Mucosa of stomach (tissue), 1 donor: Measurements from ENCODE around the gene LARGE1.

Experiments
- H3K27me3 ChIP-seq: one replicate; pipeline ENCODE4 v1.7.0; 2013; ENCODE audit warnings: mild to moderate bottlenecking, low read length; ENCODE audit not compliant: control insufficient read depth, insufficient read depth
- H3K36me3 ChIP-seq: one replicate; pipeline ENCODE4 v1.7.0; 2013; ENCODE audit warnings: low read length; ENCODE audit not compliant: control insufficient read depth, insufficient read depth
- H3K4me1 ChIP-seq: one replicate; pipeline ENCODE4 v1.7.0; 2013; ENCODE audit warnings: mild to moderate bottlenecking, low read length; ENCODE audit not compliant: control insufficient read depth, insufficient read depth
- H3K4me3 ChIP-seq: one replicate; pipeline ENCODE4 v1.7.0; 2013; ENCODE audit warnings: low read length
- H3K9ac ChIP-seq: one replicate; pipeline ENCODE4 v1.7.0; 2013; ENCODE audit warnings: mild to moderate bottlenecking, low read length, moderate library complexity
- H3K9me3 ChIP-seq: one replicate; pipeline ENCODE4 v1.7.0; 2013; ENCODE audit warnings: mild to moderate bottlenecking, low read length, moderate library complexity; ENCODE audit not compliant: control insufficient read depth
- donor health status: Pancreatic carcinoma.

The LARGE1 gene

DNA sequence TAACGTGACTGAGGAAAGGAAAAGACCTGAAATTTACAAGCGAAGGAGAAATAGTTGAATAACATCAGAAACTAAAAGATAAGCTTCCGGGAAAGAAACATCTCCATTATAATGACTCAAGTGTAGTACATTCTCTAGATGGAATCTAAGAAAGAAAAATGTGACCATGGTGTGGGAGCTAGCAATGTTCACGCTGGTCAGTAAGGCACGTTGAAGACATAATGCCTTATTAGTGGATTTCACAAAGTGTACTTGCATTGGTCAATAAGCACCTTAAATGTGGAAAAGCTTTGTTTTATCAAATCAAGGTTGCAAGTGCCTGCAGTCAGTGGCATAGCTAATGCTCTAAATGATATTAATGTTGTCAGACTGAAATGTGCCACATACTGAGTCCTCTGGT lies 2.8 kb upstream of the LARGE1 start:
- no peaks in the 10 kb centered on the region for H3K27me3 ChIP-seq
- H3K4me1 ChIP-seq, result peaks cover 11% of the 10 kb centered on the region
- H3K9ac ChIP-seq, result peak overlapping the region; percentile 54
- H3K9me3 ChIP-seq, result no peaks in the 10 kb centered on the region
- H3K4me3 ChIP-seq, result no peak overlapping the region
- H3K36me3 ChIP-seq, result no peaks in the 10 kb centered on the region

DNA sequence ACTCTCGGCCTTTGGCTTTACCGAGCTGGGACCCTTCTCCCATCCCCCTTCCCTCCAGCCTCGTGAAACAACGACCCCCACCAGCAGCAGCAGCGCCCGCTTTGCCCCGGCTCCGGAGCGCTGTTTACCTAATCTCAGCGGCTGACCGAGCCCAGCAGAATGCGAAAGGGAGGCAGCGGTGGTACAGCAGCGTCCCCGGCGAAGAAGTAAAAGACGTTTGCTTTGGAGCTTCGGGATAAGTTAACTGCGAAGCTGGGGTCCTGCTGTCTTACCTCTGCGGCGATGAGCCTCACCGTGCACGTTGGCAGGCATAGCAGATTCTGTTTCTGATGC lies 2.0 kb upstream of the LARGE1 start:
- H3K4me1 ChIP-seq, result peaks cover 11% of the 10 kb centered on the region
- peak overlapping the region; percentile 54 for H3K9ac ChIP-seq
- no peaks in the 10 kb centered on the region for H3K9me3 ChIP-seq
- no peaks in the 10 kb centered on the region for H3K36me3 ChIP-seq
- H3K27me3 ChIP-seq, result no peaks in the 10 kb centered on the region
- no peak overlapping the region for H3K4me3 ChIP-seq

DNA sequence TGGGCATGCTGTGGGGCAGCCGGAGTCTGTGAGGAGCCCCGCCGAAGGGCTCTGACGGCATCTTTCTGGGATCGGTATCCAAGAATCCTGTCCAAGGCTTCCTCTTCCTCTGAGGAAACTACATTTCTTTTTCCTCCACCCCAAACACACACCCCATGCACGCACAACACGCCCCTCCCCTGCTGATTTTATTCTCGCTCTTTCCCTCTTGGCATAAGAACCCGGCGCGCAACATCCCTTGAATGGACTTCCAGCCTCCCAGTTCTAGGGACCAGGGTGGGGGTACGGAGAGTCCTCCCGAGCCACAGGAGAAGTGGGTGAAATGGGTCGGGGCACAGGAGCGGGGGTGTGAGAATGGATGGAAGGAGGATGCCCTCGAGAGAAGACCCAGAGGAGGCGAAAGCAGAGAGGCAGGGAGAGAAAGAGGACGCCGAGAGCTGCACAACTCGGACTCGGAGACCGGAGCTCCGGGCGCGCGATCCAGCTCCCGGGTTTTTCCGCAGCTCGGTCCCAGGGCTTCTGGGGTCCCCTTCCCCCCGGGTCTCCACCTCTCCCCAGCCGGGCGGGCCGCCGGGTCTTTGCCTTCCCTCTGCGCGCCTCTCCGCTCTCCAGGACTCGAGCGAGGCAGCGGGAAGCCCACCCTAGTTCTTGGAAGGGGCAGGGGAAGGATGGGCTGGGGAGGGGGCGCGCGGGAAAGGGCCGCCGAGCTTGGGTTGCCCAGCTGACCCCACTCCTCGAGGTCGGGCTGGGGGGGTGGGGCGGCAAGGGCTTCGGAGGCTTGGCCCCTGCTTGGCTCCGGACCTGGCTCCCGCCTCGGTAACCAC lies 1.5 kb upstream of the LARGE1 start:
- H3K4me3 ChIP-seq, result peak overlapping the region; percentile 75
- no peaks in the 10 kb centered on the region for H3K36me3 ChIP-seq
- no peaks in the 10 kb centered on the region for H3K9me3 ChIP-seq
- no peaks in the 10 kb centered on the region for H3K27me3 ChIP-seq
- H3K9ac ChIP-seq, result peak overlapping the region; percentile 54
- peaks cover 11% of the 10 kb centered on the region for H3K4me1 ChIP-seq

DNA sequence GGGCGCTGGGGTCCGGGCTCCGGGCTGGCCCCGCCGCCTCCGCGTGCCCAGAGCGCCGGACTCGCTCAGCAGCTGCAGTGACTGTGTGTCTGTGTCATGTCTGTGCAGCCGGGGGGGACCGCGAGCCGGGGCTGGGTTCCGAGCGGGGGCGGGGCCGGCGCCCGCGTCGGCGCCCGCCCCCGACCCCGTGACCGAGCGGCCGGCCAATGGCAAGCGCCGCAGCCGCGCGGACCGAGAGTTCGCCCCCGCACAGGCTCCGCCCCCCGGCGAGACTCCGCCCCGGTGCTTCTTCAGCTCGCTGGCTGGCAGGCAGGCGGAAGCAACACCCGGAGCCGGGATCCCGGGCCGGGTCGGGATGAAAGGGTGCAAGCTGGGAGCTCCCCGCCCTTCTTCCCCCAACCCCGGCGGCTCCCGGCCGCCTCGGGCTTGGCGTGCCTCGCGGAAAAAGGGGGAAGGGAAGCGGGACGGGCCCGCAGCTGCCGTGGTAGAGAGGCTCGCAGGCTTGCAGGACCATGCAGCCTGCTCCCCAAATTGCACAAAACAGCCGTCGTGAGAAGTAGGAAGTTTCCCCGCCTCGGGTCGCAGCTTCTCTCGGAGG lies 750 bp upstream of the LARGE1 start:
- Histone ChIP-seq H3K9me3 (no peaks in the 10 kb centered on the region), H3K36me3 (no peaks in the 10 kb centered on the region), H3K27me3 (no peaks in the 10 kb centered on the region), H3K9ac (peak overlapping the region; percentile 36), H3K4me3 (peak overlapping the region; percentile 75), H3K4me1 (peaks cover 11% of the 10 kb centered on the region)

DNA sequence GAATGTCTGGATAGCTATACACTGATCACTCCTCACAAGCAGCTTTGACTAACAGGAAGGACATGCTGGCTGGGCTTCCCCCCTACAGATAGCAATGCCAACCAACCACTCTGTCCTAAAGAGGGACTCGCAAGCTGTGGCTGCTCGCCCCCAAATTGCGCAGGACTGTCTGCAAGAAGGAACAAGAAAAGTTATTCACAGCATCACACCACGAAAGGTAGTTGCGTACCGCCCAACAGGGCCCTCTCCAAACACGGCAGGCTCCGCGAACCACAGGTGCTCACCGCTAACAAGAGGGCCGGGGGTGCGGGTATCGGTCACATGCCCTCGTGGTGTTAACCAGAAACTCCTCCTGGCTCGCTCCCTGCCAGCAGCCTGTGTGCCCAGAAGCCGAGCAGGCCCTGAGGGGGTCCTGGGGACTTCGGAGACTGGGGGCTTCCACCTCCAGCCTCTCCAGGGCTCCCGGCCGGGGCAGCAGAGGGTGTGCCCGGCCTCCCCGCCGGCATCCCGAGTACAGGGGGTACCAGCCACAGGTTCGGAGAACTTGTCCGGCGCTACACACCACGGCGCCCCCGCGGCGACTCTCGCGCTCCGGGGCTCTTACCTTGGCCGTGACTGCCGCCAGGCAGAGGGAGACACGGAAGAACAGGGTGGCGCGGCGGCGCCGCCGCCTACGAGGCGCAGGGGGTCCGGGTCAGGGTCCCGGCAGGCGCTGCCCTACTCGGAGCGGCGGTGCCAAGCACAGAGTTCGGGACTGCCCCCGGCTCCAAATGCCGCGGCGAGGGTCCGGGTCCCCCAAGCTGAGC lies 682 bp downstream of the LARGE1 start:
- H3K27me3 ChIP-seq, result no peaks in the 10 kb centered on the region
- H3K9me3 ChIP-seq, result no peaks in the 10 kb centered on the region
- peaks cover 17% of the 10 kb centered on the region for H3K4me1 ChIP-seq
- peak overlapping the region; percentile 6 for H3K4me3 ChIP-seq
- H3K9ac ChIP-seq, result peak overlapping the region; percentile 74
- no peaks in the 10 kb centered on the region for H3K36me3 ChIP-seq

DNA sequence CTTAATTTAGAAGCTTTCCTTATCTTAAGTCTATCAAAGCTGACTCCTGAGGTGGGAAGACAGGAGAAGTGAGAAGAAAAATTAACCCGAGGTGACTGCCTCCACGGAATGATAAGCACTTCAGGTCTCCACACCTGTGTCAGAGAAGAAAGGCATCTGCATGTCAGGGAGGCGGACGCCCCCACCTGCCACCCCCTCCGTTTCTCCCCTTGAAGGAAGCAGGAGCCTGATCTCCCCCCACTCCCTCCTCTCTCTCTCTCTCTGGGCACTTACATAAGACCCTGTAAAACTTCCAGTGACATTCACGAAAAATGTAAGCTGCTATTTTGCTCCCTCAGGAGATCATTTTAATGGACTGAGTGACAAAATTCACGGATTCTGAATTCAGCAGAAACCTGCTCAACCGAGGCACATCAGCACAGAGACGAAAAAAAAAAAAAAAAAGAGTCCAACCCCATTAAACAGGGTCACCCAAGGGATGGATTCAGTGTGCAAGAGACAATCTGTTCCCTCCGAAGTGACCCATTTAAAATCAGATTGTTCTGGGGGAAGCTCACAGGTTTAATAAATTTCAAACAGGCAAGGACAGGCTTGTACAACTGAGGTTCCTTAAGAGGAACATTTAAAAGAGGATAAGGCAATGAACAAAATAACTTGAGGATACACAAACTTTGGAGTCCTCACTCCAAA lies 1.5 kb downstream of the LARGE1 start:
- Histone ChIP-seq H3K4me3 (peak overlapping the region; percentile 6), H3K9ac (peak overlapping the region; percentile 74), H3K27me3 (no peaks in the 10 kb centered on the region), H3K9me3 (no peaks in the 10 kb centered on the region), H3K36me3 (no peaks in the 10 kb centered on the region), H3K4me1 (peaks cover 17% of the 10 kb centered on the region)

DNA sequence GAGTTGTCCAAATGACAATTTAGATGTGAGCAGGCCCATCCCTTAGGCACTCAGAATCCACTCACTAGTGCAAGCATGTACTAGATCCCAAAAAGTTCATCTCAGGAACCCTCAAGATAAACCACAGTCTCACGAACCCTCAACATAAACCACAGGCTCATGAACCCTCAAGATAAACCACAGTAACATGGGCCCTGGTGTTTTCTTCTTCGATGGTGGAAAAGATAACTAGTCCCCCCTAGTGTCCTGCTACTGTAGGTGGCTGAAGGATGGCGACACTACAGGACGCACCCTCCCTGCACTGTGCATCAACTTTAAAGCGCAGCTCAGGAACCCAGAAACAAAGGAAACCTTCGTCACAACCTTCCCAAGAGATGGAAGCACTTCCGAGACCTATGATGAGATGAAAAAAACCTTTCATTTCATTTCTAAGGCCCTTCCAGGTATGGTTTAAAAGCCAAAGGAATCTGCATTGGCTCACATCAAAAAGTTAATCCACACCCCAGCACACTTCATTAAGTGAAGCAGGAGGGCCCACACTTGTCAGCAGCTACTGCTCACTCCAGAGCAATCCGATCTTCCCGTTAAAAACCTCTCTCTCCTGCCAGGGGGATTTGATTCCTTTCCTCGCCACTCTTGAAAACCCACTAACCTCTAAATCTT lies 2.4 kb downstream of the LARGE1 start:
- no peaks in the 10 kb centered on the region for H3K27me3 ChIP-seq

DNA sequence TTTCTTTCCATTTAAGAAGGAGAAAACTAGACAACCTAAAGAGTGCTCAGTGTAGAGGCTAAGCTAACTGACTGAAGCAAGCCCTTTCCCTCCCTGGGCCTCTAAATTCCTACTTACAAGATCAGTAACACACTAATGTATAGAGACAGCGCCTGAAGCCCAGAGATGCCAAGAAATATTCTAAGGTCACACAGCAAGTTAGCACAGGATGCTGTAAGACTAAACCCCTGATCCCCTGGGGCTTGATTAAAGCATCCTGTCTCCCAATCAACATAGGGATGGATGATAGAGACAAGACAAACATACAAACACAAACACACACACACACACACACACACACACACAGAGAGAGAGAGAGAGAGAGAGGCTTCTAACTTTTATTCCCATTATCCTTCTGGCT lies 5.6 kb downstream of the LARGE1 start:
- Histone ChIP-seq H3K9ac (no peak overlapping the region), H3K4me1 (peaks cover 17% of the 10 kb centered on the region), H3K36me3 (no peaks in the 10 kb centered on the region), H3K27me3 (no peaks in the 10 kb centered on the region), H3K4me3 (no peak overlapping the region), H3K9me3 (no peaks in the 10 kb centered on the region)

More for the DNA sequence above, 2.4 kb downstream of the LARGE1 start:
- peak overlapping the region; percentile 6 for H3K4me3 ChIP-seq
- H3K9ac ChIP-seq, result no peak overlapping the region
- peaks cover 17% of the 10 kb centered on the region for H3K4me1 ChIP-seq
- no peaks in the 10 kb centered on the region for H3K36me3 ChIP-seq
- H3K9me3 ChIP-seq, result no peaks in the 10 kb centered on the region

DNA sequence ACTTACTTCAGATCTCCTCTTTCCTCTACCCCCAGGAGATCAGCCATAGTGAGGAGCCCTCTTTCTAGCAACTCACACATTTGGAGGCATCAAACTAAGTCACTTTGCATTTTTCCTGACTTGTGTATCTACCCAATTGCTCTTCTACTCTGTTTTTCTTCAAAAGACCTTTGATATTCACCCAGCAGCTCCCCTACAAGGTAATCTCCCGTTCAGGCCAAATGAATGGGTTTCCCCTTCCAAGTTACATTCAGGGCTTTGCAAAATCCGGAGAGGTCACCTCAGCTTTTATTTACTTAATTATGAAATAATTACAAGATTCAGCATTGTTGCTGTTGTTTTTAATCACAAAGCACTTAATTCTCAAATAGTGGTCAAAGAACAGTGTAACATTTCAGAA lies 6.1 kb downstream of the LARGE1 start:
- Histone ChIP-seq H3K9ac (no peak overlapping the region), H3K36me3 (no peaks in the 10 kb centered on the region), H3K9me3 (no peaks in the 10 kb centered on the region), H3K4me1 (peaks cover 16% of the 10 kb centered on the region), H3K27me3 (no peaks in the 10 kb centered on the region), H3K4me3 (no peak overlapping the region)

DNA sequence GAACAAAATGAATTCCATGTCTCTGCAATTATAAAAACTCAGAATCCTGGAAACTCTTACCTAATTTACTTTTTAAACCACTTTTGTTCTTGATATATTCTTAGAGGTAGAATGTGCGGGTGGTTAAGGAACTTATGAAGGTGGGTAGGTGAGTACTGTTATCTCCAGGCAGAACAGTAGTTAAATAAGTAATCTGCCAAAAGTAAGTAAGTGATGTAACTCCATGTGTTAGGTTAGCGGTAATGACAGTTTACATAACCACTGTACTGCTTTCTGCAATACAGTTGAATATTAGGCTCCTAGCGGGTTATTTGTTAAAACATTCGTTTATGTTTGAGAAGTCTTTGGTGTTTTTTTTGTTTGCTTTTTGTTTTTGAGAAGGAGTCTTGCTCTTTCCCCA lies 7.1 kb downstream of the LARGE1 start:
- Histone ChIP-seq H3K27me3 (no peaks in the 10 kb centered on the region), H3K9me3 (no peaks in the 10 kb centered on the region), H3K9ac (no peak overlapping the region), H3K36me3 (no peaks in the 10 kb centered on the region), H3K4me1 (peaks cover 8% of the 10 kb centered on the region), H3K4me3 (no peak overlapping the region)

DNA sequence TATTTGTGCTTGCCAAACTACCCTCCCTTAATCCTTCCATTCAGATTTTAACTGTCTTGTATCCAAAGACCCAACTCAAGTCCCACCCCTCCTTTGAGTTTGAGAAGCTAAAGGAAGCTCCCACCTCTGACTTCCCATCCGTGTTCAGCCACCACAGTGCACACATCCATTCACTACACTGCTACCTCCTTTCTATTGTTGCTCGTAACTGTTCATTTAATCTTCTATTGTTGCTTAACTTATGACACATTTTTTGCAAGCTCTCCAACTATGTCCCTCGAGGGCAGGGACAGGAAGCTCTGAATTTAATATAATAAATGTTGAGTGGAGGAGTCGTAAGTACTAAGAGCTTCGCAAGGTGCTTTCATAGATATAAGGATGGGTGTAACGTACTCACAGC lies 10.4 kb downstream of the LARGE1 start:
- no peaks in the 10 kb centered on the region for H3K9me3 ChIP-seq
- H3K36me3 ChIP-seq, result no peaks in the 10 kb centered on the region
- H3K4me3 ChIP-seq, result no peak overlapping the region
- no peak overlapping the region for H3K9ac ChIP-seq
- no peaks in the 10 kb centered on the region for H3K27me3 ChIP-seq
- no peaks in the 10 kb centered on the region for H3K4me1 ChIP-seq
